Memory B cell (primary cell): ENCODE measurements around the gene CD79B.

Experiments used
- ATAC-seq: fragments of 150-1000 bp; cut with Tn5 transposase; 2 replicates; pipeline ENCODE4 v1.10.0; 2021; ENCODE audit warnings: low read depth, mild to moderate bottlenecking, moderate library complexity
- DNase-seq, 2 donors: peaks; one replicate each; pipeline ENCODE4 v3.0.0; 2022; ENCODE audit warnings: low spot score in 2 of 2
- H3K27ac Mint-ChIP-seq: one replicate; pipeline ENCODE4 v1.8.0; 2022; ENCODE audit warnings: mild to moderate bottlenecking, moderate library complexity, mixed read lengths
- H3K27me3 Mint-ChIP-seq: one replicate; pipeline ENCODE4 v1.8.0; 2022; ENCODE audit warnings: mixed read lengths
- H3K36me3 Mint-ChIP-seq: one replicate; pipeline ENCODE4 v1.8.0; 2022; ENCODE audit warnings: mild to moderate bottlenecking, mixed read lengths
- H3K4me1 Mint-ChIP-seq: one replicate; pipeline ENCODE4 v1.8.0; 2022; ENCODE audit warnings: mixed read lengths
- H3K4me3 Mint-ChIP-seq: one replicate; pipeline ENCODE4 v1.8.0; 2022; ENCODE audit warnings: mild to moderate bottlenecking, moderate library complexity, mixed read lengths
- H3K9me3 Mint-ChIP-seq: one replicate; pipeline ENCODE4 v1.8.0; 2022; ENCODE audit warnings: mixed read lengths

Gene CD79B

GRCh38 chr17:63931981-63932561 is at the start of gene CD79B:
CD79B (minus strand) TSS chr17:63932331; CDS start chr17:63932261, 70 bp downstream.
- Mint-ChIP-seq H3K27ac (peak within 1 kb of the TSS; percentile 91), H3K27me3 (no peaks in the 10 kb centered on the region), H3K4me1 (peaks cover 46% of the 10 kb centered on the region), H3K4me3 (peak within 1 kb of the TSS; percentile 100), H3K36me3 (peaks cover 33% of the 10 kb centered on the region), H3K9me3 (peaks cover 1% of the 10 kb centered on the region)
- ATAC-seq: peak; percentile 88
- peak; percentile 81 to 86 for DNase-seq

- Mint-ChIP-seq H3K27me3 (peaks cover 10% of the 10 kb centered on the region), H3K4me1 (peaks cover 6% of the 10 kb centered on the region), H3K36me3 (peaks cover 4% of the 10 kb centered on the region), H3K4me3 (no peak overlapping the region), H3K9me3 (peaks cover 6% of the 10 kb centered on the region), H3K27ac (no peak overlapping the region)
- DNase-seq: no peak
- no peak for ATAC-seq
These were observed 46.4 kb upstream of the CD79B start for GRCh38 chr17:63978272-63979200.

- ATAC-seq (no peak), DNase-seq (no peak)
- peaks cover 6% of the 10 kb centered on the region for H3K4me1 Mint-ChIP-seq
- no peaks in the 10 kb centered on the region for H3K36me3 Mint-ChIP-seq
- no peak overlapping the region for H3K4me3 Mint-ChIP-seq
- H3K27ac Mint-ChIP-seq: no peak overlapping the region
- peaks cover 17% of the 10 kb centered on the region for H3K27me3 Mint-ChIP-seq
- H3K9me3 Mint-ChIP-seq: no peaks in the 10 kb centered on the region
These were observed 44.6 kb upstream of the CD79B start for GRCh38 chr17:63976702-63977101.

DNA sequence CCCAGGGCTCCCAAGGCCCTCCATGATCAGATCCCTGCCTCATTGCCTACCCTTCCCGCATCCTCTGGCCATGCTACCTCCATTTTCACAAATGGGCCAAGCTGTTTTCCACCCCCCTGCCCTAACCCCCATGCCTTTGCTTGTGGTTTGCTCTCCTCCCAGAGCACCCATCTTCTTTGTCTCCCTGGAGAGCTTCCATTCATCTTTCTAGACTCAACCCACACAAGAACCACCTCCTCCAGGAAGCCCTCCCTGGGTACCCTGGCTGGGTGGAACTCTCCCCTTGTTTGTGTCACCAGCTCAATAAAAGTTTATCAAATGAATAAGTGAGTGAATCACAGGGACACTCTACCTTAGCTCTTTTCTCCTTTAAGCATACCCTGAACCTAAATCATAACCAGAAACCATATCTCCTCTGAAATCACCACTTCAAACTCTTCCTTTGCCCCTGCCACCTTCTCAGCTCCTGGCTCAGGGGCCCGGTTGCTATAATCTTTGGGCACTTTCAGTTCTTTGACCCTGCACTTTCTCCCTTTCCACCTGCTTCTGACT is 43.5 kb upstream of the CD79B start:
- no peak overlapping the region for H3K4me3 Mint-ChIP-seq
- H3K27ac Mint-ChIP-seq: no peak overlapping the region
- no peak for DNase-seq

GRCh38 chr17:63974594-63975192 is 42.6 kb upstream of the CD79B start:
- Mint-ChIP-seq H3K27me3 (peaks cover 17% of the 10 kb centered on the region), H3K4me1 (peaks cover 6% of the 10 kb centered on the region), H3K27ac (no peak overlapping the region), H3K36me3 (no peaks in the 10 kb centered on the region), H3K4me3 (no peak overlapping the region), H3K9me3 (no peaks in the 10 kb centered on the region)
- DNase-seq (no peak), ATAC-seq (no peak)

More for the DNA sequence above, 43.5 kb upstream of the CD79B start:
- Mint-ChIP-seq H3K36me3 (no peaks in the 10 kb centered on the region), H3K27me3 (peaks cover 17% of the 10 kb centered on the region), H3K4me1 (peaks cover 6% of the 10 kb centered on the region), H3K9me3 (no peaks in the 10 kb centered on the region)
- ATAC-seq: no peak

DNA sequence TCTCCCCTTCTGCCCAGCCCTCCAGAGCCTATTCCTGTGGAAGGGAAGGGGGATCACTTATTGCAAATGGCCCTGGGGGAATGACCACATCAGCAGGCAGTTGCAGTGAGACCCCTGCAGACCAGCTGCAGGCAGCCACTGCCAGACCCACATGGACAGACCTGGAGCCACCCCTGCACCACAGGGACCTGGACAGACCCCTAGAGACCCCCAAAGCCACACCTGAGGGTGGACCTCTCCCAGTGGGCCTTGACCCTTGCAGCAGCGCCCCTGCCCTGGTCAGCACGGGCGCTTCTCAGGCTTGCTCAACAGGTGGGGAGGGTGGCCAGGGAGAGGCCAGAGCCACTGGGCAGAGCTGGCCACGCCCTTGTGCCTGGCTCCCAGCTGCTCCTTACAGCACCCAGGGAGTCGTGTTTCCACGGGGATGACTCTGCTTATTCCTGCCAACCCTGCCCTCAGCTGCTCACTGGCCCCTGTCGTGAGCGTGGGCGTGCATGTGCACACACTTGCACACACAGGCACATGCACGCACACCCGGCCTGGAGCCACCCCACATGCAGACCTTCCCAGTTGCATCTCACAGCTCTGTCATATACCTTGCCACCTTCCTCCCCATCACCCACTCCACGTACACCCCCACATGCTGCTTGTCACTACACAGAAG is 41.9 kb upstream of the CD79B start:
- Mint-ChIP-seq H3K27ac (no peak overlapping the region), H3K4me1 (peaks cover 6% of the 10 kb centered on the region), H3K9me3 (no peaks in the 10 kb centered on the region), H3K27me3 (peaks cover 17% of the 10 kb centered on the region), H3K4me3 (no peak overlapping the region), H3K36me3 (no peaks in the 10 kb centered on the region)
- ATAC-seq (no peak), DNase-seq (no peak)

DNA sequence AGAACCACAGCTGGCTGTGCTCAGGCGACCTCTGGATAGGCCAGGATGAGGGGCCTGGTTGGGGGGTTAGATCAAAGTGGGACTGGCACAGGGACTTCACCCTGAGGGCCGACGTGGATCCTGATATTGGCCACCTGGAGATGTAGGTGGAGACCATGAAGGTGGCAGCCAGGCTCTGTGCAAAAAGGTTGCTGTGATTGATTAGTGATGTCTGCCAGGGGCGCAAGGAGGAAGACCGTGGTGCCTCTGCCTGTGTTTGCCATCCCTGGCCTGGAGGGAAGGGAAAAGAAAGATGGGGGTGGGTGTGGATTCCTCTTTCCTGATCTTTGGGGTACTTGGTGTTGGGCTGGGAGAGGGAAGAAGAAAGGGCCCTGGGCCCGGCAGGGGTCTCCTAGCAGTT is 41.1 kb upstream of the CD79B start:
- ATAC-seq (no peak), DNase-seq (no peak)
- H3K4me3 Mint-ChIP-seq: no peak overlapping the region
- no peaks in the 10 kb centered on the region for H3K9me3 Mint-ChIP-seq
- no peaks in the 10 kb centered on the region for H3K36me3 Mint-ChIP-seq
- H3K27ac Mint-ChIP-seq: no peak overlapping the region
- peaks cover 6% of the 10 kb centered on the region for H3K4me1 Mint-ChIP-seq
- peaks cover 17% of the 10 kb centered on the region for H3K27me3 Mint-ChIP-seq

DNA sequence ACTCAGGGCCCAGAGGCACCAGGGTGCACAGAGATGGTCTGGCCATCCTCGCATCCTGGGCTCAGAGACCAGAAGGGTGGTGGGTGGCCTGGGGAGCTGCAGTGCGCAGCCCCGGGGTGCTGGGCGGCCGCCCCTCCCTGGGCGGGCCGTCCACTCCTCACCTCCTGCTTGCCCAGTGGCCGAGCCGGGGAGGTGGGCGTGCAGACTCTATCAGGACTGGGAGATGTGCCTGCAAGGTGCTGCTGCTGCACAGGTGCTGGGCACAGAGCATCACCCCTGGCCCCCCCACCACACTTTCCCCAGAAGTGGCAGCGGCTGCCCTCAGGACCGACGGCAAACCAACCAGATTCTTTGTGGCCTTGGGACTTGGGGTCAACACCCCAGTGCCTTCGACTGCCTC is 40.7 kb upstream of the CD79B start, which contains the start of gene SCN4A:
TSS of gene SCN4A (minus strand) at position 123 of the 400 bp plus-strand sequence. CDS start at position 46, 77 bp downstream.
- no peaks in the 10 kb centered on the region for H3K9me3 Mint-ChIP-seq
- no peak within 1 kb of the TSS for H3K4me3 Mint-ChIP-seq
- peaks cover 6% of the 10 kb centered on the region for H3K4me1 Mint-ChIP-seq
- peaks cover 17% of the 10 kb centered on the region for H3K27me3 Mint-ChIP-seq
- H3K36me3 Mint-ChIP-seq: no peaks in the 10 kb centered on the region
- H3K27ac Mint-ChIP-seq: no peak within 1 kb of the TSS
- ATAC-seq: no peak
- DNase-seq: no peak

DNA sequence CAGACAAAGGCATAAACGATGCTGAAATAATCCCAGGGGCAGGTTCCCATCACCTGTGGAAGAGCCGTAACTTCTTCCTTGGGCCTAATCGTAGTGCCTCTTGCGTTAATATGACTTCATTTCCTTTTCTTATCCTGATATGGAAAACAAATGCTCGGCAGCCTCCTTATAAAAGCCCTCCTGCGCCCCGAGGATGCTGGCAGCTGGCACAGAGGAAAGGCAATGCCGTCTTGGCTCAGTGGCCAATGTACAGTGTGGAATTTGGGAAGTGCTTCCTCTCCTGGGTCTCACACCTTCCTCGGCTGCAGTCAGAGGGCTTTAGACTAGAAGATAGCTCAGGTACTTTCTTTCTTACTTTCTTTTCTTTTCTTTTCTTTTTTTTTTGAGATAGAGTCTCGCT is 37.1 kb upstream of the CD79B start:
- Mint-ChIP-seq H3K36me3 (no peaks in the 10 kb centered on the region), H3K4me1 (peaks cover 4% of the 10 kb centered on the region), H3K9me3 (no peaks in the 10 kb centered on the region), H3K27ac (no peak overlapping the region), H3K4me3 (no peak overlapping the region), H3K27me3 (peaks cover 7% of the 10 kb centered on the region)
- no peak for ATAC-seq
- no peak for DNase-seq

DNA sequence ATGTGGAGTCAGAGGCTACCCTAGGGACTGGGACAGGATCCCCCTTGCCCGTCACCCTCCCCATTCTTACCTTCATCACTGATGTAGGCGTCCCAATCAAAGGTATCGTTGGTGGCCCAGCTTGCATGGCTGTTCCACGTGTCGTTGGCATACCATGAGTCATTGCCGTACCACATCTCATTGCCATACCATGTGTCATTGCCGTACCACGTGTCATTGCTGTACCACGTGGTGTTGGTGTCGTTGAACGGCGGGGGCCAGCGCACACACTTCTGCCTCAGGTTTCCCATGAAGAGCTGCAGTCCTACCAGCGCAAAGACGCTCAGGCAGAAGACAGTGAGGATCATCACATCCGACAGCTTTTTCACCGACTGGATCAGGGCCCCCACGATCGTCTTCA is 35.8 kb upstream of the CD79B start:
- Mint-ChIP-seq H3K9me3 (no peaks in the 10 kb centered on the region), H3K4me1 (peaks cover 5% of the 10 kb centered on the region), H3K4me3 (no peak overlapping the region), H3K27ac (no peak overlapping the region), H3K36me3 (no peaks in the 10 kb centered on the region), H3K27me3 (peaks cover 4% of the 10 kb centered on the region)
- DNase-seq: no peak
- ATAC-seq: peak; percentile 35

DNA sequence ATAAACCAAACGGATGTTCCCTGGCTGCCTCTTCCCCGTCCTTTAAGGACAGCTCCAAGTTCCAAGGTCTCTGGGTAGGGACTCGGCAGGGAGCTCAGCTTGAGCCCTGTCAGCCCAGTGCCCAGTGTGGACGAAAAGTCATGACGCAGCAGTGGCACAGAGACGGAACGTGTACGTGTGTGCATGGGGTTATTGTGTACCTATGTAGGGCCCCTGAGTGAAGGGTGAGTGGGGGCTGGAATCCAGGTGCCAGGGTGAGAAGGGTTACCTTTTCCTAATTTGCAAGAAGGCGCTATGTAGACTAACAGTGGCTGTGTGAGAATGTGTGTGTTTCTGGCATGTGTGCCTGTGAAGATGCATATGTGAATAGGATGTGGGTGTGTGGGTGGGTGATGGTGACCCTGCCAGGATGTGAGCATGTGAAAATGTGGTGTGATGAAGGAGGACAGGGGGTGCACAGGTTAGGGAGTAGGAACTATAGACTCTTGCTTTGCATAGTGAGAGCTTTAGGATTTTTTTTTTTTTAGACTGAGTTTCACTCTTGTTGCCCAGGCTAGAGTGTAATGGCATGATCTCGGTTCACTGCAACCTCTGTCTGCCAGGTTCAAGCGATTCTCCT is 34.6 kb upstream of the CD79B start:
- Mint-ChIP-seq H3K4me1 (peaks cover 9% of the 10 kb centered on the region), H3K27me3 (no peaks in the 10 kb centered on the region), H3K27ac (no peak overlapping the region), H3K36me3 (no peaks in the 10 kb centered on the region), H3K9me3 (no peaks in the 10 kb centered on the region), H3K4me3 (no peak overlapping the region)
- ATAC-seq: peak; percentile 60
- DNase-seq: no peak

GRCh38 chr17:63963123-63963522 is 31.0 kb upstream of the CD79B start:
- no peak for ATAC-seq
- H3K36me3 Mint-ChIP-seq: no peaks in the 10 kb centered on the region
- H3K4me3 Mint-ChIP-seq: no peak overlapping the region
- no peaks in the 10 kb centered on the region for H3K27me3 Mint-ChIP-seq
- H3K9me3 Mint-ChIP-seq: no peaks in the 10 kb centered on the region
- no peak overlapping the region for H3K27ac Mint-ChIP-seq
- no peak for DNase-seq
- peaks cover 22% of the 10 kb centered on the region for H3K4me1 Mint-ChIP-seq

DNA sequence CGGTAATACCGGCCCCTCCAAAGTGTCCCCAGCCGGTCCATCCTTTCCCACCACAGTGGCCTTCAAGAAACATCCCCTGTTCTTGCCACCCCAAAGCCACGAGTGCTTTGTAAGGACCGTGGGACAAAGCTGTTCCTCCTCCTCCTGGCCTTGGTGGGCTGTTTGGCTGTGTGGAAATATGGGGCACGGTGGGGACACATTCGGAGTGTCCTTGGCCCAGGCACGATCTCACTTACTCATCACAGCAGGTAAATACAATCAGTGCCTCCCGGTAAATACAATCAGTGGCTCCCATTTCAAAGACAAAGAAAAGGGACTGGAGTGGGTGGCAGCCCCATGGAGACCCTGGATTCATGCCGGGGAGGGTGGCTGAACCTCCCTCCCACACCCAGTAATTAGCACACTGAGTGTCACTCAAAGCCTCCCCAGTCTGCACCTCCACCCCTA is 30.2 kb upstream of the CD79B start:
- Mint-ChIP-seq H3K9me3 (no peaks in the 10 kb centered on the region), H3K4me3 (no peak overlapping the region), H3K27ac (no peak overlapping the region), H3K4me1 (peaks cover 22% of the 10 kb centered on the region), H3K27me3 (no peaks in the 10 kb centered on the region), H3K36me3 (no peaks in the 10 kb centered on the region)
- ATAC-seq (no peak), DNase-seq (no peak)
